ENCODE results near the gene ABHD18.
"Not testable (repeated sequence)": the region's sequence is repeated elsewhere in the genome, so short reads cannot be mapped to it uniquely, and the experiment has no call there.

DNA sequence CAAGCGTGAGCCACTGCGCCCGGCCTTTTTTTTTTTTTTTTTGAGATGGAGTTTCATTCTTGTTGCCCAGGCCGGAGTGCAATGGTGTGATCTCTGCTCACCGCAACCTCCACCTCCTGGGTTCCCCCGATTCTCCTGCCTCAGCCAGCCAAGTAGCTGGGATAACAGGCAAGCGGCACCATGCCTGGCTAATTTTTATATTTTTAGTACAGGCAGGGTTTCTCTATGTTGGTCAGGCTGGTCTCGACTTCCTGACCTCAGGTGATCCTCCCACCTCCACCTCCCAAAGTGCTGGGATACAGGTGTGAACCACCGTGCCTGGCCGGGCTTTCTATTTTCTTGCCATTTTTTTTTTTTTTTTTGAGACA, 101.2 kb downstream of the ABHD18 start:
- TF ChIP-seq CTCF, POLR2A (IDR thresholded peaks at IDR 0.05): not testable (repeated sequence)
